GM21360 (cell line): ENCODE results near the gene LRP1B.
"Not testable (repeated sequence)": the region's sequence is repeated elsewhere in the genome, so short reads cannot be mapped to it uniquely, and the experiment has no call there.

Experiments
- ATAC-seq: cut with Tn5 transposase; IDR thresholded peaks from one replicate; pipeline ENCODE4 v1.9.1; 2021; ENCODE audit warnings: mild to moderate bottlenecking, moderate library complexity; ENCODE audit not compliant: unreplicated experiment

The LRP1B gene

DNA sequence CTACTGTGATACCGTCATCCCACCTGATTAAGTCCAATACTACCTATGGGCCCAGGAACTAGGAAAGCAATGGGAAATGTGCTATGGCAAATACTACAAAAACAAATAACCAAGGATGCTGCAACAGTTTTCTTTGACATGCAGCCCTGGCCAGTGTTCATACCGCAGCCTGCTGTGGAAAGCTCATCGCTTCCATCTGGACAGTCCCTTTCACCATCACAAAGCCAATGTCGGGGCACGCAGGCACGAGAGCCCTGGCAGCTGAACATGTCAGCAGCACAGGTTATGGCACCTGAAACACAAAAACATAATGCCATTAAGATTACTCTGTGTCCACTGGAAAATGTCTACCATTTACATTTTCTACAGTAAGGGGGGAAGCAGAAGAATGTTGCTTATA, 1621.1 kb downstream of the LRP1B start:
- no peak for ATAC-seq

DNA sequence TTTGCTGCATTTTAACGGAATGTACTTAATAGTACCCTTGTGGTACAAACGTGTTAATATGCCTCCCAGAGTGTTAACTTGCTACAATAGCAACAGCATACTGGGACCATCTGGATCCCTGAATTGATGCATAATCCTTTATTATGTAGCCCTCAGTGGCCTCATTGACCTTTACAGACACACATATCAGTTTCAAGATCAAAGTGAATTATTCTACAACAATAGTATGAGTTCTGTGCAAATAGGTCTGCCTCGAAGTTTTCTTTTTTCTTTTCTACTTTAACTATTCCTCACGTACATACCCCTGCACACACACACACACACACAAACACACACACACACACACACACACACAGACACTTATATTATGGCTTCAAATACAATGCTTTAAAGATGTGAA, 1622.1 kb downstream of the LRP1B start:
- ATAC-seq, result no peak

DNA sequence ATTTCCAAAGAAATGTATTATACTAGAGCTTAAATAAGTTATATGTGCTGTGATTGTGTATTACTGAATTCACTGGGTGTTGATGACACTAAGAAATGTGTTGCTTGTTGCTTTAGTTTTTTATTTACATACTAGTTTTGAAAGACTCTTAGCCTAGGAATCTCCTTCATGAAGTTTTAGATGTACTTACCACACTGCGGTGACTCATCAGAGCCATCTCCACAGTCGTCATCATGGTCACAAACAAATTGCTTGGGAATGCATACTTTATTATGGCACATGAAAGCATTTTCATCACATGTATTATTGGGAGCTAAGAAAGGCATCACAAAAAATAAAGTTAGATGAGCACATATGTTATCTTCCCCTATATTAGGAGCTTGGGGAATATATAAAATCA, 1624.2 kb downstream of the LRP1B start:
- ATAC-seq, result no peak

DNA sequence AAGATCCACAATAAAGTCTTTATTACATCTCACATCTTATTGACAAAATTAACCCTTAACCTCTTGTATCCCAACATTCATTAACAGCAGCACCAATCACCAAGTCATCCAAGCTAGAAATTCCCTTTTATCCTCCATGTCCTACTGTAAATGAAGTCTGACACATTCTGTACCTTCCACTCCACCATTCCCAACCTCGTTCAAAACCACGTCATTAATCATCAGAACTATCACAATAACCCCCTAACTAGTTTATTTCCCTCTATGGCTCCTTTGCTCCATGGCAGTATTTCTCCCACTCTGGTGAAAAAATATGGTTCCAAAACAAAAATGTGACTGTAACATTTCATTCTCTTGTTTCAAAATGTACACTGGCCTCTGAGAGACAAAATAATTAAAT, 1626.2 kb downstream of the LRP1B start:
- no peak for ATAC-seq

DNA sequence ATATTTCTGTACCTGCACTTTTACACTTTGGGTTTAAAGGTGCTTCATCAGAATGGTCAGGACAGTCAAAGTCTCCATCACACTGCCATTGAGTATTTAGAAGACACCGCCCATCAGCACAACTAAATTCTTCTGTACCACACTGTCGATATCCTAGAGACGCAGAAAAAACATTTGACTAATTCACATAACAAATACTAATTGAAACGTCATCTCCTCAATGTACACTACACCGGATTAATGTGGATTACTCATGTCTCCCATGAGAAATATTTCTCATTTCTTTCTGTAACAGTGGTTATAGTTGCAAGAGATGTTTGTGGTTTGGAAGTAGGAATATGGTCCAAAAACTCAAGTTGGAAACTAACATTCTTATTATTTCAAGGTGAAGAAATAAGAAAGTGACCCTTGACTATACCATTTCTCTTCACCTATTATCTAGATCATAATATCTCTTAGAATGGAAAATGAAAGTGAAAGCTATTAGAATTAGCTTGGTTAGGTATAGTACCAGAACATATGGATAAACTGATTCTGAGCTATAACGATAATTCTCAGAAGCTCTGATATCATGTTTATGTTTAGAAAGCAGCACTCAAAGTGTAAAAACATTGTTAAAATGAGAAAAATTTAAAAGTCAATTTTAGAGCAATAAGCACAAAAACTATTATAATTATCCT, 1627.7 kb downstream of the LRP1B start:
- no peak for ATAC-seq

DNA sequence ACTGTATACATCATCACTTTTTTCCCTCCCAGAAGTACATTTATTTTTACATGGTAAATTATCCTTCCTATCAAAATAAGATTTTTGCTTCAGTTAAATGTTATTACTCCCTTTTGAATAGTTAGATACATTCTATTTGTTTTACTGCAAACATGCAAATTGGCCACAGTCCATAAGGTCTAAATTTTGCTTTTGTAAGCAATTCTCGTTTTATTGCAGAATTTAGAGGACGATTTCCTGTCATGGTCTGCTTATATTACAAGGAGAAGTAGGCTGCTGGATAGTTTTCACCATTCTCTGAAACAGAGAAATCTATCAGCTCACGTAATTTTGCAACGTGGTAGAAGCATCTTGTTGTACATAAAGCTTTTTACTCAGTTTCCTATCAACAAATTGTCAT, 1632.5 kb downstream of the LRP1B start:
- no peak for ATAC-seq

DNA sequence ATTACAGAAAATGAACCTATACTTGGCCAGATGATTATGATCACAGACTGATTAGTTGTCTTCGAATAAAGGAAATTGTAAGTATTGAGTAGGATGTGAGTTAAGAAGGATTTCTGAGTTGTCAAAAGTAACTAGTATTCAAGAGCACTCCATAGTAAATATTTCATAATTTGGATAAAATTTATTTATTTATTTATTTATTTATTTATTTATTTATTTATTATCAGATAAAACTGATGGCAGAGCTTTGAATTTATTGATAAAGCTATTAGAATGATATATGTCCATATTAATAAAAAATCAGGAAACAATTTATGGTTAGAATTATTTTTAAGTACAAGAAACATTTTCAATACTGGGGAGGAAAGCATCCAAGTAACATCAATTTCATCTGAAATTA, 1634.1 kb downstream of the LRP1B start:
- no peak for ATAC-seq

DNA sequence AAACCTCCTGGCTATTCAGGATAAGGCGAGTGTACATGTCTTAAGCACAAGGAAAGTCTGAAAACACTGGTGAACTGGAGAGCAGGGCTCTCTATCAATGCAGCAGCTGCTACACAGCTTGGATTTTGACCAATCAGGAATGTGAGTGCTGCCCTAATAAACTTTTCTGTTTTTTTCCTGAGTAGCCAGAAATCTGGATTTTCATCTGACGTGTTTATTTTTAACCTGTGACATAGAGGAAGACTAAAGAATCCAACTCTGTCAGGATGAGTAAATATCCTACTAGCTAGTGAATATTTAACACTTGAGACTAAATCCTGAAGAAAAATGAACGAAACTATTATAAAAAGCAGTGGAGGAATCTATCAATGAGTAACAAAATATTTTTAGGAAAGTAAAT, 1638.9 kb downstream of the LRP1B start:
- ATAC-seq, result no peak

DNA sequence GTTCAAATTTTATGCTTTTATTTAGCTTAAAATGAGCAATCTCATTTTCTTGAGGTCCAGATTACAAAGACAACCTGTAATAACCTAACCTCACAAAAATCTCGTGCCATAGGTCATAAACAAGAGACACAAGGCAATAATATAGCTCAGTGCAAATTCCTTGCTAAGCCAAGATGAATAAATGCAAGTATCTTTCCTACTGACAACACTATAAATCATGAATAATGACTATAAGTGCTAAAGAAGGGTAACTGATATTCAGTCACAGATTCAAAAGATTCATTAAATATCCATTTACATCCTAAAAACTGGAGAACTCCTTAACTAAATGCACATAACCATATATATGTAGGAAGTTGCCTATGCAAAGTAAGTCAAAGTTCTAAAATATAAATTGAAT, 1641.6 kb downstream of the LRP1B start:
- no peak for ATAC-seq

DNA sequence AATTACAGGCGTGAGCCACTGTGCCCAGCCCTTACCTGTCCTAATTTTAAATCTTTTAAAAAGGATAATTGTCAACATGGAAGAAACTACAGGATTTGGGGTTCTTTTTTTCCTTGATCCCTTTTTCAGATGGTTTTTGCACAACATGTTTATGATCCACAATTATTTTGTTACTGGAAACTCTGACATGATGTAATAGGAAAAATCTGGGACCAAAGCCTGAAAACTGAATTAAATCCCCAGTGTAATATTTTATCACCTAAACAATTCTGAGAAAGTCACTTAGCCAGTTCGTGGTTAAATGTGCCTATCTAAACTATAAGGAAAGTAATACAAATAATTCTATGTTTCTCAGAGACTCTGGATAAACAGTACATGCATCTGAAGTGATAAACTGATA, 1649.7 kb downstream of the LRP1B start:
- ATAC-seq, result no peak

DNA sequence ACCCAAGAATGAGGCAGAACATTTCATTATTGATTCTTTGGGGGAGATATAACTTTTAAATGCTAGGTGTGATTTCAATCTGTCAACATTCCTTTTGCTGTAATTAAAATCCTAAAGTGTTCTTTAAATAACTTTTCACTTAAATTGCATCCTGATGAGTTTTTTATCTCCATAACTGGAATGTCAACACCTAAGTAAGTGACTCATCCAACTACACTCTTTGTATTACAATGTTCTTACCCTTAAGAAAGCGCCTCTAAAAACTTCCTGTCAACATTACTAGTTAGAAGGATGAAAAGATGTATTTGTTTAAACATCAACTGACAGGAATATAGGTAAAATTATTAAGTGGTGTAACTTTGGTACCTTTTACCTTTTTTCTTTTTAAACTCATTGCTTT, 1657.0 kb downstream of the LRP1B start:
- no peak for ATAC-seq

DNA sequence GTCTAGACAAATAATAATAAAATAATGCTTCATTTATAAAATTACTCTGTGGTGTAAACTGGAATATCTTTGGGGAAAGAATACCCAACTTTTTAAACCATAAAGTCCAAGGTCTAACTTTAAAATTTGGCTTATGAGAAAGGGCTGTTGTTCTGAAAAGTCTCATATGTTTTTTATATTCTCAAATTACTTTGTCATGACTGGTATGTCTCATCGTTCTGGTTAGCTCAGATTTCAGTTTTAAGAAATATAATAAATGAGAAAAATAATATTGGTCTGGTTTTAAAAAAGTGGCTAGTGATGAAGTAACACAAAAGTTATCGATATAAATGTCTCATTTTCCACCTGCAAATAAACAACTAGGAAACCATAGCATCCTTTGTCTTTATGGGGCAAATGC, 1658.1 kb downstream of the LRP1B start:
- ATAC-seq, result no peak

DNA sequence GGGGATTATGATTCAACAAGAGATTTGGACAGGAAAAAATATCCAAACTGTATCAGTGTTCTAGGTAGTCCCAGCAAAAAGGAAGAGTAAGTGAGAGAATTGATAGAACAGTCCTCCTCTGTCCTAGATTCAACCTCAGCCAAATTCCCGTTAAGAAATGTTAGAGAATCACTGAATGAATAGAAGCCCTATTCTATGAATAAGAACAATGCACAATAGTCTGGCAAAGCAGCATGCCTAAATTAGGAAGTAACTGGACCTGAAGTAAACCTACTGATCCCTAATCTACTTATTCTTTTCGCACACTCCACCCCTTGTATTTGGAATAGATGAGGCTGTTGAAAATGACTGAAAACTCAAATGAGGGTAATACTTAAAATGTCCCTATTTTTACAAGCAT, 1665.5 kb downstream of the LRP1B start:
- no peak for ATAC-seq

DNA sequence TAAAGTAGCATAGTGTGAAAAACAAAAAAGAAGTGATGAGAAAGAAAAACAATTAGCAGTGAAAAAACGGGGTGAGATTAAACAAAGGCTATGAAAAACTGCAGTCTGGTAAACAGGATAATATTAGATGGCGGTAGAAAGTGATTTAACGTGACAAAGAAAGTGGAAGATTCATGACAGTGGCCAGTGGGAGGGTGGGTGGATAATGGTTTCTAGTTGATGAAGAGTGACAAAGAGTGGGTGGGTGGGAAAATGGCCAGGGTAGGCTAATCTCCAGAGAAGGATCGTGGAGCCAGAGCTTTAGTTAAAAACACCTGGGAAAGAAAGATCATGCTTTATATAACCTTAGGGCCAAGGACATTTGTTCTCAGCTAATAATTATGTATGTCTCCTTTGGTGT, 1667.8 kb downstream of the LRP1B start:
- ATAC-seq, result no peak

DNA sequence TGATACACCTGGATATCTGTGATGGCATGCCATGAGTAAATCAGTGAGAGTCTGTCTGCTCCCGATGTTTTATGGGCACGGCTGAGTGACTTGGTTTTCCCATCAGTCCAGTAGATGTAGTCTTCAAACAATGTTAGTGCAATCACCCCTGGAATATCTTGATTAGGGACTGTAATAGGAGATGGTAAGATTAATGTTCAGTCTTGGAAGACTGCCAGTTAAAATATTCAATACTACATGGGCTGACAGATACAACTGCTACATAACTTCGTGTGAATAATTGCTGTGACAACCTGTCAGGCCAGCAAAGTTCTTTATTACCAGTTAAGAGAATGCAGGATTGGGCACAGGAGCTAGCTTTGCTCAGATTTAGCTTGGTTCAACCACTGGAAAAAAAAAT, 1673.3 kb downstream of the LRP1B start:
- ATAC-seq, result no peak

DNA sequence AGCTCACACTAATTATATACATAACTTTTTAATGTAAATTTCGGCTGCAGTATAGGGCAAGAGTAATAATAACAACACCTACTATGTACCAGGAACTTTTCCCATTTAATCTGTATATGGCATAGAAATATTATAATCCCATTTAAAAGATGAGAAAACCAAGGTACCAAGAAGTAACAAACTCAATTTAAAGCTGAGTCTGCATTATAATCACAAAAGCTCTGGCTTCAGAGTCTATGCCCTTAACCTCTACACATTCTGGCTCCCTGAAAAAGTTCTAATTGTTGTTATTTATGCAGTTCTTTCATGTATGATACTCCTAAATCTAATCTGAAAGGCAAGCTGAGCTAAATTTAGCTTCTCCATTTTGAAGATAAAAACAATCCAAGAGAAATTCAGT, 1675.5 kb downstream of the LRP1B start:
- no peak for ATAC-seq

DNA sequence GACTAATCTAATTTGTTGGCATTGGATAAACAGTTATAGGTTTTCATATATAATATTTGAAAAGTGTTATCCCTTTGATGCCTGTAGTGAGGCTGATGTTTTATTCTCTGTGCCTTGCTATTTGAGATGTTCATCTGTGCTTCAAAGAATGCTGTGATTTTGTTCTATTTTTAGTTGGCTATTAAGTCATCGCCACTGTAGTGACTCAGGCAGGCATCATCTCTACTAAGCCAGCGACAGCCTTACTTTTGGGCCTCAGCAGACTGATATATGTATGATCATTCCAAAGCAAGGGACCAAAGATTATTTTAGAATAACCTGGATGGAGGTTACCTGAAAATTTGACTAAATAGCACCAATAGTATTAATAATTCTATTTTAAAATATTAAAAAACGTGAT, 1676.1 kb downstream of the LRP1B start:
- no peak for ATAC-seq

DNA sequence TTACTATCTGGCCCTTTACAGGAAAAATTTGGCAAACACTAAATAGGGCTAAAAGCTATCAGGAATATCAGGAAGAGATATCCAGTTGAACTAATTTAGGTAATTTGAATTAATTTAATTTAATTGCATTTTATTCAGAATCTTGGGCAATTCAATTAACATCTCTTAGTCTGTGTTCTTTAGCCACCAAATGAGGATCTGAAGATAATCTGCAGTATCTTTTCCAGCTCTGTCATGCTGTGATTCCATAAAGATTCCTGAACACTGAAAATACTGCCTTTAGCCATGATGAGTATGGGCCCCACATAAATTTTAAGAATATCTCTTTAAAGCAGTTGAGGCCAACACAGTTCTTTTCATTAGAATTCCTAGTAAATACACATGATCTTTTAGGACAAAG, 1679.5 kb downstream of the LRP1B start:
- ATAC-seq, result no peak

DNA sequence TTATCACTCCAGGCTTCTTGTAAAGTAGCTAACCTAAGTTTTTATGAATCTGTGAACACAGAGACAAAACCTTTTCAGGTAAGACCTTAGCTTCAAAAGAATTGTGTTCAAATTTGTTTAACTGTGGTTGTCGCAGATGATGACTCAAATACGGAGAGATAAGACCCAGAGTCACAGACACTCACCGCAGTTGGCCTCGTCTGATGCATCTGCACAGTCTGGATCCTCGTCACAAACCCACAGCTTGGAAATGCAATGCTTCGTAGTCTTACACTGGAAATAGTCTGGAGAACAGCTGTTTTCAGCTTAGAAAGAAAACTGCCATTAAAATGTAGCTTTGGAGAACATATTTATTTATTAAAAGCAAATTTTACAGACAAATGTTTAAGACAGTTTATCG, 1688.5 kb downstream of the LRP1B start:
- no peak for ATAC-seq

DNA sequence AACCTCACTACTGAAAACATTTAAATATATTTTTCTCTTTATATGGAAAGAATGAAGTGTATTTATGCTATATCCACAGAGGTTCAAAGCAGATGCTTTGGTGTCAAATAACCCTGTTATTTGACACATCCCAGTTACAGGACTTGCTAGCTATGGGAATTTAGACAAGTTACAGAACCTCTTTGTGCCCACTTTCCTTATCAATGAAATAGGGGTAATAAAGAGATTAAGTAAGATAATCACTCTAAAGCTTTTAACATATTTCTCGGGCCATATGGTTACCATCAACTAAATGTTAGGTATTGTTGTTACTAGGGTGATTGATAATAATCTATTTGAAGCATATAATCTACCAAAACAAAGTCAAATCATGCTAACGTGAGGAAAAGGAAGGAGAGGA, 1690.0 kb downstream of the LRP1B start:
- no peak for ATAC-seq

DNA sequence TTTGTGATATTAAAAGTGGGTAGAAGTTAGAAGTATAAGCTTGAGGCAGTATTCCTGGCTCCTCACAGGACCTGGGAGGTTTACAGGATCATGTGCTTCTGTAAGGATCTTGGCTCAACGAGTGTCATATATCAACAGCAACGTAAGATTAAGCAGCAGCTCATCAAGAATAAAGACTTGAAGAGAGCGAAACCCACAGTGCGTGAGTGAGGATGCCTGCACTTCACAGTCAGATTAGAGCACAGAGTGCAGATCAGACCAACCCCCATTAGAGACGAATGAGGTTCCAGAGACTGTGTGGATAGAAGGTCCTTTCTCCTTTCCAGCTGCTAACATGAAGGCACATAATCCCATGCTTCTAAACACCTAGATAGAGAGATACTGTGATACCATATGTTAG, 1693.9 kb downstream of the LRP1B start:
- ATAC-seq, result no peak

DNA sequence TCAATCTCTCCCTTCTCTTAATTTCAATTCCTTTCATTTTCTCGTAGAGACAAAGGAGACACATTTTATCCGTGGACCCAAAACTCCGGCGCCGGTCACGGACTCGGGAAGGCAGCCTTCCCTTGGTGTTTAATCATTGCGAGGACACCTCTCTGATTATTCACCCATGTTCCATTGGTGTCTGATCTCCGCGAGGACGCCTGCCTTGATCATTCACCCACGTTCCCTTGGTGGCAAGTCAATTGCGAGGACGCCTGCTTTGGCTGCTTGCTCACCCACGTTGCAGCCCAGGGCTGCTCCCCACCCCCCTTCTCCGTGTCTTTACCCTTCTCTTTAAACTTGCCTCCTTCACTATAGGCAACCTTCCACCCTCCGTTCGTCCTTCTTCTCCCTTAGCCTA, 1703.8 kb downstream of the LRP1B start:
- not testable (repeated sequence) for ATAC-seq

DNA sequence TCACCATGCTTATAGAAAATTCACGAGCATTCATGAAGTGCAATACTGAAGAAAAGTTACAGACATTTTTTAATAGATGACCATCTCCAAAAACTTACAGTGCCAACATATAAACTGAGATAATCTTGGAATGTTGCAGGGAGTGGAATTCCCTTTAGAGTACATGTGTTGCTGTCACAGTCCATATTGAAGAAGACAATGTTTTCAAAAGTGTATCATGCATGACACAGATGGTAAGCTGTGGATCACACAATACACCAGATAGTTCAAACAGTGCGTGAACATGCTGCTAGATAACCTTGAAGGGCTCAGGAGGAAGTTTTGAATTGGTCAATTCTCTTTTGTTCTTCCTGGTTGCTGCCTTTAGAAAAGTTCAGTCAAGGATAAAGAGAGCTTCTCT, 1706.3 kb downstream of the LRP1B start:
- no peak for ATAC-seq

DNA sequence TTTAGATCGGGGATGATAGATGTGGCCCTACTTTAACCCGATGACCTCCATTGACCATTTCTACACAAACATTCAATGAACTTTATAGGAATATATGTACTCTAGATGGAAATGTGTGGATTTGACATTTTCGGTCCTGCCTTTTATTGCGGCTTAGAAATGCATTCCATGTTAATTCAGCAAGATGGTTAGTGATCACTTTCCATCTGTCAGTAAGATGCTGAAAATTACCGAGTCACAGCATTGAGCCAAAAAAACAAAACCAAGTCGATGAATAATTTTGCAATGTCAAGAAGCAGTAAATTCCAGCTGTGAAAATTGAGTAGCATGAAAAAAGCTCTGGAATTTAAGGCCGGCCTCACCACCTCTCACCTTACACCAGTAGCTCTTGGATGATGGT, 1708.1 kb downstream of the LRP1B start:
- no peak for ATAC-seq
